Measurements from ENCODE around the gene SF3A2. TPM values are rescaled to one million over a fixed set of nuclear protein-coding genes. Genes with fewer than 3 reads are reported as not detected.

The SF3A2 gene
- total and polyA plus RNA-seq, 2 donors (not counting 3 experiments of a cell fraction or from before 2014, with no cell fraction given): 21.5 to 164 TPM

- no peak overlapping the region for H3K9ac ChIP-seq (replicated peaks; ENCODE audit: extremely low read depth, insufficient read depth, low read length)
- BruUV-seq (replicated peaks): no TSS peak
- TF ChIP-seq JUN (IDR thresholded peaks at IDR 0.05; ENCODE audit: borderline replicate concordance, insufficient read depth, insufficient read length, low read depth): no peak
- no peak for TF ChIP-seq MAX (IDR thresholded peaks at IDR 0.05; ENCODE audit: insufficient read depth, insufficient read length)
- no peak for TF ChIP-seq FOS (IDR thresholded peaks at IDR 0.05; ENCODE audit: borderline replicate concordance, insufficient read depth, low read length)
- TF ChIP-seq MYC (IDR thresholded peaks at IDR 0.05; ENCODE audit: low read depth, low read length): no peak
- no peak for TF ChIP-seq EZH2 (IDR thresholded peaks at IDR 0.05; ENCODE audit: borderline replicate concordance, low read depth, low read length, severe bottlenecking)
- no peak for TF ChIP-seq GATA2 (IDR thresholded peaks at IDR 0.05; ENCODE audit: insufficient read depth, insufficient read length, low read depth, low read length)
- no peak for TF ChIP-seq CTCF (IDR thresholded peaks at IDR 0.05; ENCODE audit: extremely low read depth in 1 of 2, insufficient read depth in 1 of 2, low read depth in 1 of 2, low read length in 2 of 2)
- no peak for TF ChIP-seq POLR2A (IDR thresholded peaks at IDR 0.05; ENCODE audit: low read depth, low read length)
- no peak for TF ChIP-seq POLR2AphosphoS5 (IDR thresholded peaks at IDR 0.05; ENCODE audit: insufficient read depth, low read depth, low read length)
- H3K9me1 ChIP-seq (replicated peaks; ENCODE audit: control insufficient read depth, extremely low read depth, insufficient read depth, low read length): no peaks in the 10 kb centered on the region
- peaks cover 11% of the 10 kb centered on the region for H3K4me1 ChIP-seq (ENCODE audit: control insufficient read depth, extremely low read depth, insufficient read depth, low read length)
- FAIRE-seq (no peak), DNase-seq (ENCODE audit: low read depth, low spot score) (no peak)
- no peaks in the 10 kb centered on the region for H3K79me2 ChIP-seq (ENCODE audit: control insufficient read depth, insufficient read depth, low read length)
- dilution Hi-C loops (cut with MboI; ENCODE audit: extremely low pct_ligation_motif_present, low sequenced_read_pairs) (no loop called here), intact Hi-C loops (cut with micrococcal nuclease) (no loop called here)
- H3K27me3 ChIP-seq (ENCODE audit: control insufficient read depth in 2 of 2, insufficient read depth in 2 of 2, low read length in 2 of 2): peaks cover 21 to 36% of the 10 kb centered on the region in 2 experiments
- no peaks in the 10 kb centered on the region for H3K36me3 ChIP-seq (ENCODE audit: control insufficient read depth in 2 of 2, extremely low read depth in 1 of 2, insufficient read depth in 2 of 2, low read length in 2 of 2)
- ChIA-PET CTCF (interaction anchor here (0.8 to 3.2 kb wide), 7 partner anchors 11 to 99 kb away, joined by 3 to 15 read pairs (median 4); partner anchors contain the start of gene PLEKHJ1), POLR2A (interaction anchor here (1.5 kb wide), 1 partner anchor 15 kb away, joined by 3 read pairs; no protein-coding TSS in a partner anchor)
- no peak overlapping the region for H2AFZ ChIP-seq (ENCODE audit: low read depth, low read length)
- no peak overlapping the region for H3K4me2 ChIP-seq (ENCODE audit: insufficient read depth, low read length)
- H4K20me1 ChIP-seq (replicated peaks; ENCODE audit: control insufficient read depth, extremely low read depth, insufficient read depth, low read length): no peaks in the 10 kb centered on the region
- no peak overlapping the region for H3K27ac ChIP-seq (ENCODE audit: insufficient read depth, low read depth, low read length)
- H3K4me3 ChIP-seq (replicated peaks in 1 of 3; ENCODE audit: insufficient read depth in 1 of 3, low read depth in 1 of 3, low read length in 3 of 3): no peak overlapping the region
- no peaks in the 10 kb centered on the region for H3K9me3 ChIP-seq (replicated peaks; ENCODE audit: control insufficient read depth, insufficient read depth, low read length)
Observed at GRCh38 chr19:2255112-2255845, 18.7 kb downstream of the SF3A2 start.

Data from endothelial cell of umbilical vein (primary cell).